HG03378 (cell line): ENCODE data around the gene GRID1.

Experiments used
- ATAC-seq: cut with Tn5 transposase; IDR thresholded peaks from one replicate; pipeline ENCODE4 v1.9.1; 2021; ENCODE audit warnings: mild to moderate bottlenecking, moderate library complexity; ENCODE audit not compliant: unreplicated experiment

The GRID1 gene

GRCh38 chr10:86281396-86281795, 85.2 kb downstream of the GRID1 start:
- no peak for ATAC-seq

GRCh38 chr10:86269332-86269731, 97.3 kb downstream of the GRID1 start:
- no peak for ATAC-seq

DNA sequence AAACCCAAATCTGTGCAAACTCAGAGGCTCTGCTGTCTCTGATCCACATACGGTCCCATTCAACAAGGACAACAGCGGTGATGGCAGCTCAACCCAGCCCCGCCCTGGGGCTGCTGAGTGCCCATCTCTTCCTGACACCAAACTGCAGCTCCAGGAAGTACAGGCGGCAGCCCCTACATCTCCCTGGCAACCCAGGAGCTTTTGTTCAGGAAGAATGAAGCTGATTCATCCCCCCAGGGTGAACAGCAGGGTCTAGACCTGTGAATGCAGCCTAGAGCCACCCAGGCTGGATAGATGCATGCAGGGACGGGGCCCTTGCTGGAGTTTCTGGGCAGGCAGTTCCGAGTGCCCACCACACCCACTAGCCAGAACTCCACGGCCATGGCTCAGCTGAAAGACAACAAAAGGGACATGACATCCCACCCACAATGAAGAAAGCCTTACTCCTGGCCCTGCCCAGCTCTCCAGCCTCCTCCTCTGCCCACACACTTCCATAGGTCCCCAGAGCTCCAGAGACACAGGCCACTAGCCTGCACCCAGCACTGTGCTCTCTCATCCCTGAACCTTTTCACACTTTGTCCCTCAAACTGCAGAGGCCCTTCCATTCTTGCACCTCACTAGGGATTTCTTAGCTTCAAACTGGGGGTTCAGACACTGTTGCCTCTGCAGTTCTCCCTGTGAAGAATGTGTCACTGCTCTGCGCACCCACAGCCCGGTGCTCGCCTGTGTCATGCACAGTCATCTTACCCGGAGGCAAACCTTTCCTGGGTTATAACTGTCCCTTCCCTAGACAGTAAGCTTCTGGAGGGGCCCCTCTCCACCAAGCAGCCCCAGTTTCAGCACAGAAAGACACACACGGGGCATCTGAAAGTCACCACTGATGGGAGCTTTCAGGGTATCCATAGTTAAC, 99.1 kb downstream of the GRID1 start:
- no peak for ATAC-seq

DNA sequence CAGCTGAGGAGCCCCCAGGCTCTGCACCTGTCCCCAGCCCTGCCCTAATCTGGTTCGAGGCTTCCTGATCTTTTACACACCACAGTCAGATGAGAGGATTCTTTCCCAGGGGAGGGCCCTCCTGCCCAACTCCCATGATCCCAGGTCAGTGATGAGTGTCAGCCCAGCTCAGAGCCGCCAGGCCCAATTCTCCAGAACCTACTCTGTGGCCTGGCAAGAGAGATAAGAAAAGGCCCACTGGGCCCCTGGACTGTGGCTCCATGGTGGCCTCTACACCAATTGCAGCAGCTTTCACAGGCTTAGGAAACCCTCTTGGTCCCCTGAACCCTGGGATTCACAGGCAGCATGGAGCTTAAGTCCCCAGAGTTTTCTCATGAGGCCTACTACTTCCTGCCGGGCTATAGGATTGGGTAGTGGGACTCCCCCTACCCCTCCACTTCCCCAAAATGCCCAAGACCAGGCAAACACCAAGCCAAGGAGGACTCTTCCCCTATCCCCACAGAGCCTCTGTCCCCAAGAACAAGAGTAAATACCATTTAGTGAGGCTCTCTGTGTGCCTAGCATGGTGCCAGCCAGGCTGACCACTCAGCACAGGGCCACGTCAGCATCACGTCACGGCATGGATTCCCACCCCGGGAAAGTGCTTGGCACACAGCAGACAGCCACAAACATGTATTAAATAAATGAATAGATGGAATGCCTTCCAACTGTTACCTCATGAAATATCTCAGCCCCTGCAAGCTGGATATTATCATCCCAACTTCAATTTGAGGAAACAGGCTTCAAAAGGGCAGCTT, 100.0 kb downstream of the GRID1 start:
- ATAC-seq: no peak

- no peak for ATAC-seq
Measured at GRCh38 chr10:86265895-86266259, 100.7 kb downstream of the GRID1 start.

DNA sequence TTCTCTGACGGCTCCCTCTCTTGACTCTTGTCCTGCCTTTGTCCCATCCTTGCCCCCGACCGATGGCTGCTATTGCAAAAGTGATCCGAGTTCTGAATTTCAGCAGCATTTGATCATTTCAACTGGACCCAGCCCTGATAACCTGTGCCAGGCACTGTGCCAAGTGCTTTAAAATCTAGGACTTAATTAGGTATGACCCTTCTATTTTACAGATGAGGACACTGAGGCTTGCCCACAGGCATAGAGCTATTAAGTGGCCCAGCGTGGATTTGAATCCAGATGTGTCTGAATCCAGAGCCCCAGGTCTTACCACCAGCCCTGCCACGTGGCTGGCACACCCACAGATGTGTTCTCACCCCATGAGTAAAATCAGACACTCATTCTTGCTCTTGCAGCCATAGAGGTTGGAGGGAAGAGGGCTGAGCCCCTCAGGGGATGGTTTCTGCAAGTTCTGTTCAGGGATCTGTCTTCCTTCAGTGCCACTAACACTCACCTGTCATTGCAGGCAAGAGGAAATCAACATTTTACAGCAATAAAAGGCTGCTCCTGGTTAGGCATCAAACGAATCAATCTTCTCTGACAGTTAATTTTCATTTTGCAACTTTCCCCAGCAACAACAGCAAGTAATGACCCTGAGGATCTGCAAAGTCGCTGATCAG, 101.2 kb downstream of the GRID1 start:
- no peak for ATAC-seq

- no peak for ATAC-seq
Measured at GRCh38 chr10:86264481-86265231, 101.9 kb downstream of the GRID1 start.

- ATAC-seq: no peak
Measured at GRCh38 chr10:86263907-86264306, 102.7 kb downstream of the GRID1 start.

- ATAC-seq: no peak
Measured at GRCh38 chr10:86263209-86263608, 103.4 kb downstream of the GRID1 start.

DNA sequence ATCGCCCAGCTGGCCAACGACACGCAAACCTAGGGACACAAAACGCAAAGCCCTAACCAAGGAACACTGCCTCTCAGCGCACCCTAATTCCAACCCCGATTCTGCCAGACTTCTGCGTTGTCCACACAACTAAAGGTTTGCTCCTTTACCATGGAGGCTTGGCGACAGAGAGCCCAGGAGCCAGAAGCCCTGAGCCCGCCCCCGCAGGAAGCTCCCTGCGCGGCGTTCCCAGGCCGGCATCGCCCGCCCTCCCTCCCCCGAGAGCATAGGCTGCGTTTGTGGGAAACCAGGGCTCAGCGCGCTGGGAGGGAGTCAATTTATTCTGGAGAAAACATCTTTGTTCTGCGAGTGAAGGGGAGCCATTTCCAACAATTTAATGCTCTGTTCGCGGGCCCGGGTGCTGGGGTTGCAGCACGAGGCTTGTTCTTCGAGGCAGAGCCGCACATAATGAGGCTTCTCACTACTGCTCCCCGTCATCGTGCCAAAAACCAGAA, 103.9 kb downstream of the GRID1 start:
- ATAC-seq: no peak

DNA sequence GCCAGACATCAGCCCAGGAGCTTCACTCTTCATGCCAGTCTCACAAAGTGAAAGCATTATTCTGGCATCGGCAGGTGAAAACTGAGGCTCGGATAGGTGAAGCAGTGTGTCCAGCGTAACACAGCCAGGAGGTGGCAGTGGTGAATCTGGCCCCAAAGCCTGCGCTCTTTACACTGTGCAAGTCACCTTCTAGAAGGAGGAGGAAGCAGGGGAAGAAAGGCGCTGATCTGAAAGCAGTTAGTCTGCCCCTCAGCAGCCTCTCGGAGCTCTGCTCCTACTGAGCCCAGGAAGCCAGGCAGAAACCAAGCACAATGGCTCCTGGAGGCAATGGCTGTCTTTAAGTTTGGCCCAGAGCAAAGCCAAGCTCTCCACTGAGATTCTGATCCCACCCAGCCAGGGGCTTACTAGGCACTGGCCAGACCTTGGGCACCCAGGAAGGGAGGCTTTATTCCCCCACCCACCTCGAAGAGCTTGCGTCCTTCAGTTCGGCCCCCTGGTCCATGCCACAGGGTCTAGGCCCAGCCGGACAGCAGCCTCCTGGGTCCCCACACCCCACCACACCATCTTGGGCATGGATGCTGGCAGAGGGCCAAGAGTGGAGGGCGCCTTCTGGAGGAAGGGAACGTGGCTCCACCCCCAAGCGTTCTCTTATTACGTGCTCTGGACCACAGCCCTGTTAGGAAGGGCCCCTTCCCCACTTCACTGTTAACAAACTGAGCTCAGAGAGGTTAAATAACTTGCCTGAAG, 104.5 kb downstream of the GRID1 start:
- ATAC-seq: peak; percentile 57

- ATAC-seq: no peak
Measured at GRCh38 chr10:86261470-86261869, 105.1 kb downstream of the GRID1 start.

DNA sequence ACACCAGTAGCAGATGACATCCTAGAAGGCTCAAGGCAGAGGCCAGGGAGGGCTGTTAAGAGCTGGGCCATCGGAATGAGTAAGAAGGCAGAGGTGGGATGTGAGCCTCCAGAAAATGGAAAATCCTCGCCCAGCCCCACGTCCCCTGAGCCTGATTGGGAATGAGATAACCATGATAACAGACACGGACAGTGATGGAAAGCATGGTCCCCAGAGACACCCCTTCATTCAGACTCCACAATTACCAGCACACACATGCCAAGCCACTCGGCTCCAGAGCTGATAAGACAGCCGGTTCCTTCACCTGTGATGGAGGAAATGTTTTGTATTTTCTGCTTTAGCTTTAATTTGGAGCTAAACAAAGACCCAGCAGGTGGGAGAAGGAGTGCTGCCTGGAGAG, 106.0 kb downstream of the GRID1 start:
- no peak for ATAC-seq

- no peak for ATAC-seq
Measured at GRCh38 chr10:86259901-86260562, 106.6 kb downstream of the GRID1 start.

- ATAC-seq: no peak
Measured at GRCh38 chr10:86258941-86259340, 107.7 kb downstream of the GRID1 start.

DNA sequence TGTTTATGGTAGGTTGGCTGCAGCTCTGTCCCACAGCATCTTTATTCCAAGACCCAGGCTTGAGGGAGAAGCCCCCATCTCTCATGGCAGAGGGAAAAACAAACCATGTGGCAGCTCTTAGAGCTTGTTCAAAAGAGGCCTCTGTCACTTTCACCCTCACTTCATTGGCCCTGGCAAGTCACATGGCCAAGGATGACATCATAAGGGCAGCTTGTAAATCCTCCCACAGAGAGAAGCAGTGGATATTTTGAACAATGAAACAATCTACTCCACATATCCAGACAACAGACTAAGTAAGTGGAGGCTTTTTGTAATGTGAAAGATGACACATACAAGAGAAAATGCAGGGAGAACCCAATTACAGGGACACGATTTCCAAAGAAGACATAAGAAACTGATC, 108.1 kb downstream of the GRID1 start:
- ATAC-seq: no peak

GRCh38 chr10:86257683-86258082, 108.9 kb downstream of the GRID1 start:
- ATAC-seq: no peak

DNA sequence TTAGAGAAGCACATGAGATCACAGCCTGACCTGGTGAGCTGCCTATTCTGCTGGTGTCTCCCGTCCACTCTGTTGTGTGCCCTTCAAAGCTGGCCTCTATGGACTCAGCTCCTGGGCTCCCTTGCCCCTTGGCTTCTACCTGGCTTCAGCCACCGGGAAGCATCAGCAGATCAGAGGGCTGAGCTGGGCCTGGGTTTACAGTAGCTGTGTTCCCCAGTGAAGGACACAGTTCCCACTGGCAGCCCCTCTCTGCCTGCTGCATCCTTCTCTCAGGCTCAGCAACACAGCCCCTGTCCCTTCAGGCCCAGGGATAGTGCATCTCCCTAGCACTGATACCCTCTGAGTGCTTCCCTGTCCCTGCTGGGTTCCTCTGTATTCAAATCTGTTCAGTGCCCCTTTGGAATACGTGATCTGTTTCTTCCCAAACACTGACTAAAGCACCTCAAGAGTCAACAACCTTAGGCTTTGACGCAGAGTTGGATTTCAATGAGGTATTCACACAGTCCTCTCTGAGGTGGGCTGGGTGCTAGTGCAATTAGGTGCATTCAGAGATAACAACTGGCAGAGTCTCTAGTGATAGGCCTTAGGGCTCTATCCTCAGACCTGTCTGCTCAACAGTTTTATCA, 109.8 kb downstream of the GRID1 start:
- no peak for ATAC-seq
